GM18868 (cell line): ENCODE measurements around the gene DUS2.

Source experiments
- ATAC-seq: cut with Tn5 transposase; IDR thresholded peaks from one replicate; pipeline ENCODE4 v1.9.1; 2021; ENCODE audit warnings: mild to moderate bottlenecking, moderate library complexity; ENCODE audit not compliant: unreplicated experiment

DUS2 gene

GRCh38 chr16:68074850-68075555 is 51.9 kb downstream of the DUS2 start:
- ATAC-seq, result peak; percentile 91

DNA sequence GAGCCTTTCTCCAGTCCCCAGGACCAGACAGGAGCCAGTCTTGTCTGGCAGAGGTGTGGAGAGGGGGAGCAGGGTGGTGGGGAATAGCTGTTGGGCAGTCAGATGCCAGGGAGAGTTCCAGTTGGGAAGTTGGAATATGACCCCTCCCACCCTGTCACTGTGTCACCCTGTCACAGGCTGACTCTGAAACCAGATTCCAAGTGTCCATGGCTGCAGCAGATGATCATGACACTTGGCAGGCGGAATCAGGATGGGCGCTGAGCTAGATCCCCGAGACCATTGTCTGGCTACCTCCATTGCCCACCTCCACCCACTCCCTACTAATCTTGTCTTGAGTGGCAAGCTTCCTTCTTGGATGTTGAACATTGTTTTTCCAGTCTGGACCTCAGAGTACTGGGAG is 52.9 kb downstream of the DUS2 start:
- ATAC-seq, result no peak

DNA sequence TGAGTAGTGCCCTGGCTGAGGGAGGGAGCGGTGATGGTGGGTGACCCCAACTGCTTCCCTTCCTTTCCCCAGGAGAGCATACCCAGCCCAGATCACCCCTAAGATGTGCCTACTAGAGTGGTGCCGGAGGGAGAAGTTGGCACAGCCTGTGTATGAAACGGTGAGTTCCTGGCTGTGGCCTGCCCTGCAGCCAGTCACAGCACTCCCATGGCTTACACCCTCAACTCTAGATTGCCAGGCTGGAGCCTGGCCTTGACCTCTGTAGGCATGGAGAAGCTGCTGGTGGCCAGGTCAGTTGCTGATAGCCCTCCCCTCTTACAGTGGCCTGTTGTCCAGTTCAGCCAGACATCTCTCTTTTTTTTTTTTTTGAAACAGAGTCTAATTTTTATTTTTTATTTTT is 53.5 kb downstream of the DUS2 start:
- ATAC-seq, result no peak

DNA sequence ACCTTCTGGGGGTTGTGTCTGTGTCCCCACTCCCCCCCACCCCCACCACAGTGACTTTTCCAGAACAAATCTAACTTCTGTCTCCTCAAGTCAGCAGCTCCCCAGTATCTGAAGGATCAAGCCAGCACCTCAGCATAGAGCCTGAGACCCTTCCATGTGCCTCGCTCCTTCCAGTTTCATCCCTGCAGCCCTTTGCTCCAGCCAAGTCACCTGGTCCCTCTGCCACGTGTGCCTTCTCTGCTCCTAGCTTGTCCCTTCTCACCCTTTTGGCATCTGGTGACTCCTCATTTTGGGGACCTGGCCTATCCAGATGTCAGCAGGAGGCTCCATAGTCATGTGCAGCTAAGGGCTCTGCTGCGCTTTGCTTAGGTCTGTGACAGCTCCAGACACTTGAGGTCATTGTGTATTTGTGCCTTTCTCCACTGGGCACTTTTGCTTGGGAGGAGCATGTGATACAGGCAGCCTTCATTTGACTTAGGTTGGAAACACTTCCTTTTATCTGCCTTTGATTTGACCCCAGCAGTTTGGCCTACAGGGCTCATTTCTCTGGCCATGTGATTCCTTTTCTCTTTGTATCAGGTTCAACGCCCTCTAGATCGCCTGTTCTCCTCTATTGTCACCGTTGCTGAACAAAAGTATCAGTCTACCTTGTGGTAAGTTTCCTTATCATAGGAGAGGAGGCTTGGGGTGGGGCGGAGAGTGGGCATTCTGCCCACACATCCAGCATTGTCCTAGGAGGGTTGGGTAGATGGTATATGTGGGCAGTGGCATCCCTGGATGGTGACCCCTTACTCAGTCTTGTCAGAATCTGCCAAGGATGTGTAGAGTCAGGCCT is 55.0 kb downstream of the DUS2 start:
- no peak for ATAC-seq

DNA sequence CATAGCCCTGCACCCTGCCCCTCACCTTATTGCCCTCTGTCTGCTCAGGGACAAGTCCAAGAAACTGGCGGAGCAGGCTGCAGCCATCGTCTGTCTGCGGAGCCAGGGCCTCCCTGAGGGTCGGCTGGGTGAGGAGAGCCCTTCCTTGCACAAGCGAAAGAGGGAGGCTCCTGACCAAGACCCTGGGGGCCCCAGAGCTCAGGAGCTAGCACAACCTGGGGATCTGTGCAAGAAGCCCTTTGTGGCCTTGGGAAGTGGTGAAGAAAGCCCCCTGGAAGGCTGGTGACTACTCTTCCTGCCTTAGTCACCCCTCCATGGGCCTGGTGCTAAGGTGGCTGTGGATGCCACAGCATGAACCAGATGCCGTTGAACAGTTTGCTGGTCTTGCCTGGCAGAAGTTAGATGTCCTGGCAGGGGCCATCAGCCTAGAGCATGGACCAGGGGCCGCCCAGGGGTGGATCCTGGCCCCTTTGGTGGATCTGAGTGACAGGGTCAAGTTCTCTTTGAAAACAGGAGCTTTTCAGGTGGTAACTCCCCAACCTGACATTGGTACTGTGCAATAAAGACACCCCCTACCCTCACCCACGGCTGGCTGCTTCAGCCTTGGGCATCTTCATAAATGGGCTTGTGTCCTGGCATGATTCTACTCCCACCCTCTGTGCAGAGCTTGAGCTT is 55.8 kb downstream of the DUS2 start:
- ATAC-seq, result no peak

DNA sequence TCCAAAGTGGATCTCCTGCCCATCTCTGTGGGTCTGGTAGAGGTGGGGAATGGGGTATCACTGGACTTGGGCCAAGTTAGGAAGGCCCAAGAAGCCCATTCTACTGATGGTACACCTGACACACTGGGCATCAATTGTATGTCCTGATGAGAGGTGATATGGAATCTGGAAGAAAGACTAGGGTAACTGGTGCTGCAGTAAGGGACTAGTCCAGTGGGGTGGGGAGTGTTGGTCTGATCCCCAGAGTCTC is 56.2 kb downstream of the DUS2 start:
- no peak for ATAC-seq

GRCh38 chr16:68079626-68080344 is 56.7 kb downstream of the DUS2 start:
- no peak for ATAC-seq

DNA sequence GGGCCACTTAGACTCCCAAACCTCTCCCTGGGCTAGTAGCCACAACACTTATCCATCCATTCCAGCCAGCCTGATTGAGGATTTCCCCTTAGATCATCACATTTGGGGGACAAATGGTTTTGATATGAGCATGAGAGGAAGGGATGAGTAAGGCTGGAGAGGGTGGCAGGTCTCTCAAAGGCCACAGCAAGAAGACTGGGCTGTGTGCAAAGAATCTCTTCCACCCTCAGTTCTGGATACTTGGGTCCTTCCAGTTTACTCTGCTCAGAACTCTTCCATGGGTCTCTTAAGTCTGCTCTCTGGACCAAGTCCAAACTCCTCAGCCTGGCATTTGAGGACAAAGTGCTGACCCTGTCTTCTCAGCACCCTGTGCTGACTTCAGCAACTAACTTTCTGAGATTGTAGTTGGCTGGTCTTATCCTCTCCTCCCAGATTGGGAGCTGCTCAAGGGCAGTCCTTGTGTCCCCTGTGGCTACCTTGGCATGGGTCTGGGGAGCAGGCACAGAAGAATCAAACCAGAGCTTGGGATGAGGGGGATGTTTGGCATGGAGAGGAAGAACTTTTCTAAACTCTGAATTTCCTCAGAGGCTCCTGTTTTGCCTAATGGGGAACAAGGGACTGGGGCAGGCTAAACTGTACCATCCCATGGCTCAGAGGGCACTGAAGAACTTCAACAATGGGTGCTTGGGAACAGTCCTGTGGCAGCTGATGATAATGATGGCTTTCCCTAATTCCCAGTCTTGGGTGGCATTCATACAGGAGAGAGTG is 59.0 kb downstream of the DUS2 start:
- no peak for ATAC-seq

- no peak for ATAC-seq
Measured at GRCh38 chr16:68082629-68083238, 59.6 kb downstream of the DUS2 start.

DNA sequence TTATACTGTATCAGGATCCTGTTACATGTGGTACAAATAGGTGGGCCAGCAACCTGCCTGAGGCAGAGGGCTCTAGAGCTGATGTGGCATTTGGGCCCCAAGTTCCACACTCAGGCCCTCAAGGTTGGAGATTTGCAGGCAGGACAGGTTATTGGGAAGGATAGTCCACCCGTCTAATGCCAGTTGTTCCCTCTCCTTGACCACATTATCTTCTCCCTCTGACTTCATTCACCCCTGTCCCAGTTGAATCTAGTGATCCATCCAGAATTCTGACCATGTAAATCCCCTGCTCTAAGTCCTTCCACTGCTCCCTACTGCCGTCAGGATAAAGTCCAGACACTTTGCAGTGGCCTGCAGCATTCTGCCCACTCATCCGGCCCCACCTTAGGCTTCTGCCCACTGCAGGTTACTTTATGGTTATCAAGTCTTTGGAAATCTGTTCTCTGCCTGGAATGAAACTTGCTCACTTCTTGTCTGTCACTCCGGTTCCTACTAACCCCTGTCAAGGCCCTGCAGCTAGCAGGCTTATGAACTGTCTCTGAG is 60.2 kb downstream of the DUS2 start:
- ATAC-seq, result no peak

- ATAC-seq, result no peak
Measured at GRCh38 chr16:68083861-68084503, 60.9 kb downstream of the DUS2 start.

- ATAC-seq, result peak; percentile 68
Measured at GRCh38 chr16:68084504-68085258, 61.6 kb downstream of the DUS2 start.

DNA sequence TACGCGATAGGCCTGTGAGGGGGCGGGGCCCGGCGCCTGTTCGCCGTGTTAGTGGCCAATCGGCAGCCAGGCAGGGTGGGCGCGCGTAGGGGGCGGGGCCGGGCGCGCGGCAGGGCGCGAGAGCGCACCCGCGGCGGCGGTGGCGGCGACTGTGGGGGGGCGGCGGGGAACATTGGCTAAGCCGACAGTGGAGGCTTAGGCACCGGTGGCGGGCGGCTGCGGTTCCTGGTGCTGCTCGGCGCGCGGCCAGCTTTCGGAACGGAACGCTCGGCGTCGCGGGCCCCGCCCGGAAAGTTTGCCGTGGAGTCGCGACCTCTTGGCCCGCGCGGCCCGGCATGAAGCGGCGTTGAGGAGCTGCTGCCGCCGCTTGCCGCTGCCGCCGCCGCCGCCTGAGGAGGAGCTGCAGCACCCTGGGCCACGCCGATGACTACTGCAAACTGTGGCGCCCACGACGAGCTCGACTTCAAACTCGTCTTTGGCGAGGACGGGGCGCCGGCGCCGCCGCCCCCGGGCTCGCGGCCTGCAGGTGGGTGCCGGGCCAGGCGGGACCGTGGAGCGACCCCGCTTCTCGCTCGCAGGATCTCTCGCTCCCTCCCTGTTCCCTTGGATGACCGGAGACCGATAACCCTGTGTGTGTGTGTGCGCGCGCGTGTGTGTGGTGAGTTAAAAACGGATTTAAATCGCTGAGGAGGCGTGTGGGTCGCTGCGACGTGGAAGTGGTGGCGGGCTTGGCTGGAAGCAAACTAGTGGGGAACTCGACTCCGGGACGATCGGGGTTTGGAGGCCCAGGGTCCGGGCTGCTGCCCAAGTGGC is 62.4 kb downstream of the DUS2 start, which contains the start of gene NFATC3:
TSS of gene NFATC3 (plus strand) at position 112 of the 813 bp plus-strand sequence. CDS start at position 424, 312 bp downstream.
- ATAC-seq, result peak; percentile 46

- ATAC-seq, result no peak
Measured at GRCh38 chr16:68086336-68086841, 63.3 kb downstream of the DUS2 start.

DNA sequence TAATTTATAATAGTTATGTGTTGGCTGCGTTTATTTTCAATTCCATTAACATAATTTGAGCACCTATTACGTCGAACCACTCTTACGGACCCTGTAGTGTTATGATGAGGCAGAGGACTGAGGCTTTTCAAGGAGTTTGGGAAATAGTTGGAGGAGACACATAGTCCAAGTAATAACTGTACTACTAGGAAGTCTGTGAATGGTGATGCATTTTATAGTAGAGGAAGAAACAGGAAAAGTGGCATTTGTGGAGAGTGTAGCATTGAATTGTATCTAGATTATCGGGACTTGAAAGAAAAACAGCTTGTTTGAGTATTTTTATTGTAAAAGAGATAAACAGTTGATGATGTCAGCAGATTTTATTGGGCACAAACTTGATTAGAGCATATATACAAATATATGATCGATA is 63.8 kb downstream of the DUS2 start:
- no peak for ATAC-seq

GRCh38 chr16:68087688-68088087 is 64.6 kb downstream of the DUS2 start:
- ATAC-seq, result no peak

DNA sequence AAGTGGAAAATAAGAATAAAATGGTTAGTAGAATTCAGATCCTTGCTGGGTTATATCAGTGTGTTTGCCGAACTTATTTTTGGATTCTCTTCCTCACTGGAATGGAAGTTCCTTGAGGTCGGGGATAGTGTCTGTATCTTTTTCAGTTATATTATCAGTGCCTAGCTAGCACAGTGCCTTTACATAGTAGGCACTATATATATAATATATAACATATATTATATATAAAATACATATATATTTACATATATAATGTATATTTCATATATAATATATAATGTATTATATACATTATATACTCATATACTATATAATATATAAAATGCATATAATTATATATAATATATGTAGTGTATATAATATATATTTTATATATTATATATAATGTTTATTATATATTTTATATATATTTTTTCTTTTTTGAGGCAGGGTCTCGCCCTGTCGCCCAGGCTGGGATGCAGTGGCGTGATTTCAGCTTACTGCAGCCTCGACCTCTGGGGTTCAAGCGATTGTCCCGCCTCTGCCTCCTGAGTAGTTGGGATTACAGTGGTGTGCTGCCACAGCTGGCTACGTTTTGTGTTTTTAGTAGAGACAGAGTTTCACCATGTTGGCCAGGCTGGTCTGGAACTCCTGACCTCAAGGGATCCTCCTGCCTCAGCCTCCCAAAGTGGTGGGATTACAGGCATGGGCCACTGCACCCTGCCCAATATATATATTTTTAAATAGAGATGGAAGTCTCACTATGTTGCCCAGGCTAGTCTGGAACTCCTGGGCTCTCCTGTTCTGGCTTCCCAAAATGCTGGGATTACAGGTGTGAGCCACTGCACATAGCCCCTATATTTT is 65.3 kb downstream of the DUS2 start:
- no peak for ATAC-seq
